Muscle of leg (tissue), 11 donors: ENCODE data around the gene C1orf53. TPM values are rescaled to one million over a fixed set of nuclear protein-coding genes. Genes with fewer than 3 reads are reported as not detected.
A peak's percentile ranks its signal among the peaks of the same experiment; 100 is the strongest.

Source experiments
- DNase-seq: peaks from one replicate; pipeline ENCODE4 v3.0.0; 2013
- H3K27ac ChIP-seq: one replicate; pipeline ENCODE4 v1.5.1; 2013; ENCODE audit warnings: mild to moderate bottlenecking, low read length, control low read depth
- H3K27me3 ChIP-seq: one replicate; pipeline ENCODE4 v1.6.1; 2013; ENCODE audit warnings: low read length; ENCODE audit not compliant: control insufficient read depth, insufficient read depth
- H3K36me3 ChIP-seq: one replicate; pipeline ENCODE4 v1.6.1; 2013; ENCODE audit warnings: low read length; ENCODE audit not compliant: control insufficient read depth, insufficient read depth
- H3K4me1 ChIP-seq: one replicate; pipeline ENCODE4 v1.6.1; 2013; ENCODE audit warnings: low read length; ENCODE audit not compliant: control insufficient read depth, insufficient read depth
- H3K4me3 ChIP-seq: one replicate; pipeline ENCODE4 v1.5.1; 2013; ENCODE audit warnings: low read length, control low read depth
- H3K9me3 ChIP-seq: replicated peaks from 2 replicates; pipeline ENCODE4 v1.6.1; 2013; ENCODE audit warnings: low read depth, low read length; ENCODE audit not compliant: control insufficient read depth
- WGBS: methylation state at CpG from one replicate; pipeline ENCODE4 v1.1.5; 2013; ENCODE audit warnings: missing lambda C conversion rate; ENCODE audit not compliant: insufficient coverage; 5-methylcytosine and 5-hydroxymethylcytosine counted together
- polyA plus RNA-seq, 8 donors: library from polyadenylated mRNA; unstranded; fragments of 120-200 nt; gene quantifications; one replicate each; pipeline versions ENCODE4 v1.2.1 to v1.2.3, GENCODE V29; 2013; ENCODE audit warnings: inconsistent platforms in 1 of 8, low replicate concordance in 1 of 8; ENCODE audit not compliant: insufficient read length in 8 of 8, insufficient read depth in 1 of 8
- total RNA-seq: library from RNA; stranded (reverse); fragments of 120-200 nt; gene quantifications from one replicate; pipeline ENCODE4 v1.2.4, GENCODE V29; 2013

C1orf53 gene
- total and polyA plus RNA-seq, 9 donors, result 1.5 to 2.9 (median 2.4) TPM

- Histone ChIP-seq H3K27ac (no peak overlapping the region), H3K4me1 (no peaks in the 10 kb centered on the region), H3K36me3 (no peaks in the 10 kb centered on the region), H3K27me3 (no peaks in the 10 kb centered on the region), H3K4me3 (no peak overlapping the region), H3K9me3 (no peaks in the 10 kb centered on the region)
- no peak for DNase-seq
- no CpG with 5 or more reads among the region's 4 CpGs for WGBS
These were observed 52.4 kb downstream of the C1orf53 start for GRCh38 chr1:197954718-197955418.

- Histone ChIP-seq H3K27ac (no peak overlapping the region), H3K27me3 (no peaks in the 10 kb centered on the region), H3K9me3 (no peaks in the 10 kb centered on the region), H3K36me3 (no peaks in the 10 kb centered on the region), H3K4me3 (no peak overlapping the region), H3K4me1 (no peaks in the 10 kb centered on the region)
- WGBS, result 50% methylated on average over 1 of the region's 4 CpGs
- peak; percentile 22 for DNase-seq
These were observed 53.3 kb downstream of the C1orf53 start for GRCh38 chr1:197955486-197956394.

Other genes with a start within 250 kb of the C1orf53 start
- gene DENND1B, start 127.2 kb upstream of the C1orf53 start, total RNA-seq, result 8.9 TPM
- 1 to 10 TPM; 3.1 to 6.3 (median 4.7) TPM for gene DENND1B, start 127.2 kb upstream of the C1orf53 start, polyA plus RNA-seq
- 0.18 TPM for gene LHX9, start 14.7 kb downstream of the C1orf53 start, total RNA-seq
- gene LHX9, start 14.7 kb downstream of the C1orf53 start, polyA plus RNA-seq, result 1 to 10 TPM in 4 of 8 donors, under 1 TPM in 4; 0.13 to 6.4 (median 1.1) TPM